ENCODE results near the gene ASGR2. TPM values are rescaled to one million over a fixed set of nuclear protein-coding genes. Genes with fewer than 3 reads are reported as not detected.

The ASGR2 gene
- total and polyA plus RNA-seq, 3 donors from 2014 or later = 0.47 to 2.6 (median 1.1) TPM

- no peaks in the 10 kb centered on the region for H3K9me3 ChIP-seq
- DNase-seq = no peak
- no peaks in the 10 kb centered on the region for H3K36me3 ChIP-seq (ENCODE audit: low read depth, missing control alignments)
- H3K4me1 ChIP-seq = no peaks in the 10 kb centered on the region
- WGBS, 2 donors = 31 to 34% methylated on average over 7 of the region's 7 CpGs
- H3K4me3 ChIP-seq = no peak overlapping the region
- TF ChIP-seq CTCF (IDR thresholded peaks at IDR 0.05) (no peak), POLR2A (IDR thresholded peaks at IDR 0.05) (no peak)
- no peaks in the 10 kb centered on the region for H3K27me3 ChIP-seq
- intact Hi-C loops (cut with DNase I; ENCODE audit: low total_unique reads) = no loop called here
- peak overlapping the region in 1 of 2 donors; percentile 19 for H3K27ac ChIP-seq
These were observed 18.0 kb upstream of the ASGR2 start for GRCh38 chr17:7132511-7133094.

- WGBS, 2 donors = 85 to 98% methylated on average over 5 of the region's 5 CpGs
- Histone ChIP-seq H3K36me3 (ENCODE audit: low read depth, missing control alignments) (no peaks in the 10 kb centered on the region), H3K4me3 (no peak overlapping the region), H3K27ac (no peak overlapping the region), H3K27me3 (no peaks in the 10 kb centered on the region), H3K4me1 (no peaks in the 10 kb centered on the region), H3K9me3 (no peaks in the 10 kb centered on the region)
- DNase-seq = no peak
- intact Hi-C loops (cut with DNase I; ENCODE audit: low total_unique reads) = no loop called here
- TF ChIP-seq POLR2A (IDR thresholded peaks at IDR 0.05) (no peak), CTCF (IDR thresholded peaks at IDR 0.05) (no peak)
These were observed 16.8 kb upstream of the ASGR2 start for GRCh38 chr17:7131423-7131791.

GRCh38 chr17:7130621-7131422 lies 16.2 kb upstream of the ASGR2 start:
- intact Hi-C loops (cut with DNase I; ENCODE audit: low total_unique reads) = no loop called here
- Histone ChIP-seq H3K4me1 (no peaks in the 10 kb centered on the region), H3K27ac (no peak overlapping the region), H3K4me3 (no peak overlapping the region), H3K27me3 (no peaks in the 10 kb centered on the region), H3K9me3 (no peaks in the 10 kb centered on the region), H3K36me3 (ENCODE audit: low read depth, missing control alignments) (no peaks in the 10 kb centered on the region)
- WGBS, 2 donors = 57 to 59% methylated on average over 11 of the region's 11 CpGs
- DNase-seq = no peak
- no peak for TF ChIP-seq POLR2A (IDR thresholded peaks at IDR 0.05)
- no peak for TF ChIP-seq CTCF (IDR thresholded peaks at IDR 0.05)

- Histone ChIP-seq H3K27ac (no peak overlapping the region), H3K9me3 (no peaks in the 10 kb centered on the region), H3K4me3 (no peak overlapping the region), H3K27me3 (no peaks in the 10 kb centered on the region), H3K36me3 (ENCODE audit: low read depth, missing control alignments) (no peaks in the 10 kb centered on the region), H3K4me1 (no peaks in the 10 kb centered on the region)
- intact Hi-C loops (cut with DNase I; ENCODE audit: low total_unique reads) = no loop called here
- DNase-seq = no peak
- 90% methylated on average over 8 of the region's 8 CpGs for WGBS, 2 donors
- TF ChIP-seq POLR2A (IDR thresholded peaks at IDR 0.05) (no peak), CTCF (IDR thresholded peaks at IDR 0.05) (no peak)
These were observed 14.7 kb upstream of the ASGR2 start for GRCh38 chr17:7129311-7129710.

Measured in testis (tissue), 3 donors.